Germinal center (tissue), 1 donor: ENCODE data around the gene PLA2G6.

Experiments
- DNase-seq: peaks from one replicate; pipeline ENCODE4 v3.0.0; 2012; ENCODE audit warnings: mixed read lengths, low spot score

Gene PLA2G6

GRCh38 chr22:38109371-38110001, 72.1 kb downstream of the PLA2G6 start:
- DNase-seq = no peak

- no peak for DNase-seq
These were observed 72.9 kb downstream of the PLA2G6 start for GRCh38 chr22:38108561-38109319.

- DNase-seq = no peak
These were observed 73.7 kb downstream of the PLA2G6 start for GRCh38 chr22:38107692-38108515.

- DNase-seq = no peak
These were observed 74.6 kb downstream of the PLA2G6 start for GRCh38 chr22:38106814-38107578.

GRCh38 chr22:38104084-38104483, 77.5 kb downstream of the PLA2G6 start:
- DNase-seq = no peak

GRCh38 chr22:38103641-38104040, 78.0 kb downstream of the PLA2G6 start:
- no peak for DNase-seq

GRCh38 chr22:38098410-38099249, 83.0 kb downstream of the PLA2G6 start:
- DNase-seq = no peak

GRCh38 chr22:38097557-38098409, 83.8 kb downstream of the PLA2G6 start:
- no peak for DNase-seq

GRCh38 chr22:38097058-38097457, 84.6 kb downstream of the PLA2G6 start:
- no peak for DNase-seq

GRCh38 chr22:38089474-38089851, 92.2 kb downstream of the PLA2G6 start:
- no peak for DNase-seq

GRCh38 chr22:38088629-38089473, 92.8 kb downstream of the PLA2G6 start:
- no peak for DNase-seq

- DNase-seq = no peak
These were observed 93.8 kb downstream of the PLA2G6 start for GRCh38 chr22:38087855-38088254.

- no peak for DNase-seq
These were observed 94.7 kb downstream of the PLA2G6 start for GRCh38 chr22:38086942-38087341.

- no peak for DNase-seq
These were observed 95.4 kb downstream of the PLA2G6 start for GRCh38 chr22:38086001-38086845.

GRCh38 chr22:38085501-38085900, 96.1 kb downstream of the PLA2G6 start:
- DNase-seq = no peak

GRCh38 chr22:38085056-38085455, 96.6 kb downstream of the PLA2G6 start:
- no peak for DNase-seq

GRCh38 chr22:38083931-38084631, 97.5 kb downstream of the PLA2G6 start, which contains the start of gene SLC16A8:
Gene SLC16A8, minus strand, starts transcription at chr22:38084184. Its CDS starts 1,311 bp downstream, at chr22:38082873.
- no peak for DNase-seq
